ENCODE measurements around the gene ERC2.

Gene ERC2

DNA sequence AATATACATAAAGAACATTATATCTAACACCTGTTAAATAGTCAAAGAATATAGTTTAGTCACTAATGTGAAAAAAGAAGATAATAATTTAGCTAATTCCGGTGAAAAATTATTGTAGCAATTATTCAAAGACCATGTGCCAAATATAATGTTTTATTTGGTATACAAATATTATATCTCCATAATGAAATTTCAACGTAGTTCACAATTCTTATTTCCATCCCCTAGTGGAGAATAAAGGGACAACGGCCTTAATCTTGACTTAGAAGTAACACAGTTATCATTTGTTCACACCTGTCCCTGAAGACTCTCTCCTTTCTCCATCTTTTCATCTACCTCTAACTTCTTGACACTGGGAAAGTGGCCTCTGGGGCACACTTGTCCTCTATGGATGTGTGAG lies 213.4 kb downstream of the ERC2 start:
- Histone ChIP-seq H3K27me3 (no peaks in the 10 kb centered on the region), H3K4me1 (no peaks in the 10 kb centered on the region), H3K9me3 (no peaks in the 10 kb centered on the region), H3K36me3 (no peaks in the 10 kb centered on the region), H3K4me3 (ENCODE audit: low read depth, low read length) (no peak overlapping the region)
- TF ChIP-seq, protein P1, sequence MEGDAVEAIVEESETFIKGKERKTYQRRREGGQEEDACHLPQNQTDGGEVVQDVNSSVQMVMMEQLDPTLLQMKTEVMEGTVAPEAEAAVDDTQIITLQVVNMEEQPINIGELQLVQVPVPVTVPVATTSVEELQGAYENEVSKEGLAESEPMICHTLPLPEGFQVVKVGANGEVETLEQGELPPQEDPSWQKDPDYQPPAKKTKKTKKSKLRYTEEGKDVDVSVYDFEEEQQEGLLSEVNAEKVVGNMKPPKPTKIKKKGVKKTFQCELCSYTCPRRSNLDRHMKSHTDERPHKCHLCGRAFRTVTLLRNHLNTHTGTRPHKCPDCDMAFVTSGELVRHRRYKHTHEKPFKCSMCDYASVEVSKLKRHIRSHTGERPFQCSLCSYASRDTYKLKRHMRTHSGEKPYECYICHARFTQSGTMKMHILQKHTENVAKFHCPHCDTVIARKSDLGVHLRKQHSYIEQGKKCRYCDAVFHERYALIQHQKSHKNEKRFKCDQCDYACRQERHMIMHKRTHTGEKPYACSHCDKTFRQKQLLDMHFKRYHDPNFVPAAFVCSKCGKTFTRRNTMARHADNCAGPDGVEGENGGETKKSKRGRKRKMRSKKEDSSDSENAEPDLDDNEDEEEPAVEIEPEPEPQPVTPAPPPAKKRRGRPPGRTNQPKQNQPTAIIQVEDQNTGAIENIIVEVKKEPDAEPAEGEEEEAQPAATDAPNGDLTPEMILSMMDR (IDR thresholded peaks at IDR 0.05; ENCODE audit: low read depth, low read length): no peak; the same call in 1 of the 2 replicates
- no peak for DNase-seq

DNA sequence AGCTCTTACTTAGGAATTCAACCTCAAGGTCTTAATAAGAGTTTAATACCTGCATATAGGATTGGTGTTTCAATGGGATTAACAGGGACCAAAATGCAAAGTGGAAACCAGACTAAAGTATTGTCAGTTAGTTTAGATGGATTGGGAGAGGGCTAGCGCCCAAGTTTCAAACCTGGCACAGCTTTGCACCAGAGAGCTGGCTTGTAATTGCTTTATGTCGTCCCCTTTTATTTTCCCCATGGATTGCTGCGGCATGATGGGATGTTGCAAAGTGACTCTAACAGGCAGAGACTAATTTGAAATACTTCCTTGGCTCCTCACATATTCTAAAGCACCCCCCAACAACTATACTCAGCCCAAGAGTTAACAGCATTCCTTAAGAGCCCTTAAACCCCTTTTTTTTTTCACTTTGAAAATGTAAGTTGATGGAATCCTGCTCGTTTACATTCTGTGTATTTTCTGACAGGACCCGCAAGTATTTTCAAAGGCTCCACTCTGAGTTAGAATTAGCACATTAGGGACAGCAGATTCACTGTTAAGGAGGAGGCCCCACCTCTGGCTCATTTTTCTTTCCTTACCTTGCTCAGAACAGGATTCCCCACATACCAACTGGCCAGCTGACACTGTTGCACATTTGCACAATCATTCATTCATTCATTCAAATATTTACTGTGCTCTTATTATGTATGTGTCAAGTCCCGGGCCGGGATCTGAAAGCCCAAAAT lies 214.2 kb downstream of the ERC2 start:
- Histone ChIP-seq H3K9me3 (no peaks in the 10 kb centered on the region), H3K4me3 (ENCODE audit: low read depth, low read length) (no peak overlapping the region)
- DNase-seq: no peak

DNA sequence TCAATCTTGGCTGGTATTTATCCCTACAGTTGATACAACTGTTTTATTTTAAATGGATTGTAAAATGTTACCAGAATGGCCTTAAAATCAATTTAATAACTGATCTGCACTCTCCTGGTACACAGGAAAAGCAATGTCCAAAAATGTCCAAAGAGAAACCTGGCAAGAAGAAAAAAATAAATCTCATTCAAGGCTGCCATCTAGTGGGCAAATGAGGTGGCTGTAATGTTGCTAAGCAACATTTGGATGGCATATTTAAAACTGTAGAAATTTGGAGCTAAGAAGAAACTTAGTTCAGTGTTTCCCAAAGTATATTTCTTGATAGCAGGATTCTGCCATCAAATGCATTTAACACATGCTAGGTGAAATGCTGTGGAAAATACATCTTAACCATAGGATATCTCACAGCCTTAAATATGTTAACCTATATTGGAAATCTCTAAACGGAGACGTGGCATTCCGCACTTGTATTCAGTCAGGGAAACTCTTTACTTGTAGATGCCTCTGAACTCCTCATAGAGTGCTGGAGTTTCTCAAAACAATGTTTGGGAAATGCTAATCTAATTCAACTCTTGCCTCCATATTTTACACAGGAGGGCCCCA lies 216.8 kb downstream of the ERC2 start:
- H3K4me1 ChIP-seq: no peaks in the 10 kb centered on the region
- TF ChIP-seq, protein P1 (IDR thresholded peaks at IDR 0.05; ENCODE audit: low read depth, low read length): peak; percentile 60
- H3K9me3 ChIP-seq: no peaks in the 10 kb centered on the region
- H3K36me3 ChIP-seq: no peaks in the 10 kb centered on the region
- peak; percentile 8 for DNase-seq
- H3K27me3 ChIP-seq: no peaks in the 10 kb centered on the region
- no peak overlapping the region for H3K4me3 ChIP-seq (ENCODE audit: low read depth, low read length)

More for the DNA sequence above, 214.2 kb downstream of the ERC2 start:
- no peaks in the 10 kb centered on the region for H3K36me3 ChIP-seq
- no peaks in the 10 kb centered on the region for H3K4me1 ChIP-seq
- TF ChIP-seq, protein P1 (IDR thresholded peaks at IDR 0.05; ENCODE audit: low read depth, low read length): no peak
- H3K27me3 ChIP-seq: no peaks in the 10 kb centered on the region

DNA sequence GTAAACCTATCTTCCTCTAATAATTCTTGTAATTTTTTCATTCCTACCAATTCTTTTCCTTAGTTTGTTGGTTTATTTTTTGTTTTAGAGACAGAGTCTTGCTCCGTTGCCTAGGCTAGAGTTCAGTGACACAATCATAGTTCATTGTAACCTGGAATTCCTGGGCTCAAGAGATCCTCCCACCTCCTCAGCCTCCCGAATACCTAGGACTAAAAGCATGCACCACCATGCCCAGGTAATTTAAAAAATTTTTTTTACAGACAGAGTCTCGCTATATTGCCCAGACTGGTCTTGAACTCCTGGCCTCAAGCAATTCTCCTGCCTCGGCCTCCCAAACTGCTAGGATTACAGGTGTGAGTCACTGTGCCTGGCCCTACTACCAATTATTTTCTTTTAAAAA lies 220.2 kb downstream of the ERC2 start:
- H3K27me3 ChIP-seq: no peaks in the 10 kb centered on the region
- no peaks in the 10 kb centered on the region for H3K9me3 ChIP-seq
- H3K36me3 ChIP-seq: no peaks in the 10 kb centered on the region
- no peaks in the 10 kb centered on the region for H3K4me1 ChIP-seq
- no peak for DNase-seq
- TF ChIP-seq, protein P1 (IDR thresholded peaks at IDR 0.05; ENCODE audit: low read depth, low read length): no peak
- no peak overlapping the region for H3K4me3 ChIP-seq (ENCODE audit: low read depth, low read length)

DNA sequence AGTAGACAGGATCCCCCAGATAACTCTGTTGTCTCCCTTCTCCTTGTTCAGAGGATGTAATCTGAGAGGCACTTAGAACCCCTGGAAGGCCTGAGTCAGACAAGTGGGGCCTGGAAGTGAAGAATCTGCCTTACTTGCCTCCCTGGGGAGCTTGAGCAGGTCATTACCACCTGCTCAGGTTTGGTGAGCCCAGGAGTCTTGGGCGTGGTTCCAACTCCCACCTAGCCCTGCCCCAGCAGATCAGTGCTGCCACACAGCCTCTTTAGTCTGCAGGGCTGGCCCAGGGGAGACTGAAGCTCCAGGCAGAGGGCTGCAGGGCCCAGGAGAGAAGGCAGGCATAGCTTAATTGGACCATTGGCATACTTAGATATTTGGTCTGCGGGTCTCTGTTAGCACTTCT lies 230.0 kb downstream of the ERC2 start:
- H3K9me3 ChIP-seq: no peaks in the 10 kb centered on the region
- DNase-seq: no peak
- TF ChIP-seq, protein P1 (IDR thresholded peaks at IDR 0.05; ENCODE audit: low read depth, low read length): no peak
- H3K4me1 ChIP-seq: no peaks in the 10 kb centered on the region
- no peaks in the 10 kb centered on the region for H3K36me3 ChIP-seq
- H3K27me3 ChIP-seq: no peaks in the 10 kb centered on the region
- no peak overlapping the region for H3K4me3 ChIP-seq (ENCODE audit: low read depth, low read length)

DNA sequence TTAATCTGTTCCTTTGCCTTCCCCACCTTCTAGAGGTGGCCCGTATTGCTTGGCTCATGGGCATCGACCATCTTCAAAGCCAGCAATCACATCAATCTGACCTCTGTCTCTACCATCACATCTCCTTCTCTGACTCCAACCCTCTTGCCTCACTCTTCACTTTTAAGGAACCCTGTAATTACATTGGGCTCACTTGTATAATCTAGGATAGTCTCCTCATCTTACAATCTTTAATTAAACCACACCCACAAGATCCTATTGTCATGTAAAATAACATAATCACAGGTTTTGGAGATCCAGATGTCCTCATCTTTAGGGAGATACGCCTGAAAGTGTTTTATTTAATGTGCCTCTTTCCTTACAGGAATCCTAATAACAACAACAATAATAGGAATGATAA lies 234.5 kb downstream of the ERC2 start:
- Histone ChIP-seq H3K36me3 (no peaks in the 10 kb centered on the region), H3K4me1 (no peaks in the 10 kb centered on the region), H3K9me3 (no peaks in the 10 kb centered on the region), H3K27me3 (no peaks in the 10 kb centered on the region), H3K4me3 (ENCODE audit: low read depth, low read length) (no peak overlapping the region)
- DNase-seq: no peak
- TF ChIP-seq, protein P1 (IDR thresholded peaks at IDR 0.05; ENCODE audit: low read depth, low read length): no peak
